NCI-H226 (cell line): ENCODE measurements around the gene GRB7.
"Not testable (repeated sequence)": the region's sequence is repeated elsewhere in the genome, so short reads cannot be mapped to it uniquely, and the experiment has no call there.

ENCODE experiments used
- DNase-seq: peaks from one replicate; pipeline ENCODE4 v3.0.0-alpha.2; 2015

GRB7 gene

GRCh38 chr17:39709998-39710964 is 27.5 kb upstream of the GRB7 start:
- DNase-seq, result no peak

GRCh38 chr17:39711071-39711470 is 26.7 kb upstream of the GRB7 start:
- DNase-seq, result not testable (repeated sequence)

DNA sequence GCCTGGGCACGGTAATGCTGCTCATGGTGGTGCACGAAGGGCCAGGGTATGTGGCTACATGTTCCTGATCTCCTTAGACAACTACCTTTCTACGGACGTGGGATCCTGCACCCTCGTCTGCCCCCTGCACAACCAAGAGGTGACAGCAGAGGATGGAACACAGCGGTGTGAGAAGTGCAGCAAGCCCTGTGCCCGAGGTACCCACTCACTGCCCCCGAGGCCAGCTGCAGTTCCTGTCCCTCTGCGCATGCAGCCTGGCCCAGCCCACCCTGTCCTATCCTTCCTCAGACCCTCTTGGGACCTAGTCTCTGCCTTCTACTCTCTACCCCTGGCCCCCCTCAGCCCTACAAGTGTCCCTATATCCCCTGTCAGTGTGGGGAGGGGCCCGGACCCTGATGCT is 25.9 kb upstream of the GRB7 start:
- no peak for DNase-seq

GRCh38 chr17:39714234-39714633 is 23.5 kb upstream of the GRB7 start:
- DNase-seq, result no peak

DNA sequence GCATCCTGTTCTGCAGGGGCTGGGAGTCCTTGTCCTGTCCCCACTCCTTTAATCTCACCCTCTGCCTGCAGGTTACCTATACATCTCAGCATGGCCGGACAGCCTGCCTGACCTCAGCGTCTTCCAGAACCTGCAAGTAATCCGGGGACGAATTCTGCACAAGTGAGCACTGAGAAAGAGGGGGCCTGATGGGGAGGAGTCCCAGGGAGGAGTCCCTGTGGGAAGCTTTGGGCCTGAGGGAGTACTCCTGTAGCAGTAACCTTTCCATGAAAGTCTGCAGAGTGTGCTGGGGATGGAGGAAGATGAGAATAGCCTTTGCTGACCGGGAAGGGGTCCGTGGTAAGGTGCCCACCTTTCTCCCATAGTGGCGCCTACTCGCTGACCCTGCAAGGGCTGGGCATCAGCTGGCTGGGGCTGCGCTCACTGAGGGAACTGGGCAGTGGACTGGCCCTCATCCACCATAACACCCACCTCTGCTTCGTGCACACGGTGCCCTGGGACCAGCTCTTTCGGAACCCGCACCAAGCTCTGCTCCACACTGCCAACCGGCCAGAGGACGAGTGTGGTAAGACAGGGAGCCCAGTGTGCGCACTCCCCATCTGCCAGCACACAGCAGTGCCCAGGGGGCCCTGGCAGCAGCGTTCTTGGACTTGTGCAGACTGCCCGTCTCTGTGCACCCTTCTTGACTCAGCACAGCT is 22.2 kb upstream of the GRB7 start:
- no peak for DNase-seq

DNA sequence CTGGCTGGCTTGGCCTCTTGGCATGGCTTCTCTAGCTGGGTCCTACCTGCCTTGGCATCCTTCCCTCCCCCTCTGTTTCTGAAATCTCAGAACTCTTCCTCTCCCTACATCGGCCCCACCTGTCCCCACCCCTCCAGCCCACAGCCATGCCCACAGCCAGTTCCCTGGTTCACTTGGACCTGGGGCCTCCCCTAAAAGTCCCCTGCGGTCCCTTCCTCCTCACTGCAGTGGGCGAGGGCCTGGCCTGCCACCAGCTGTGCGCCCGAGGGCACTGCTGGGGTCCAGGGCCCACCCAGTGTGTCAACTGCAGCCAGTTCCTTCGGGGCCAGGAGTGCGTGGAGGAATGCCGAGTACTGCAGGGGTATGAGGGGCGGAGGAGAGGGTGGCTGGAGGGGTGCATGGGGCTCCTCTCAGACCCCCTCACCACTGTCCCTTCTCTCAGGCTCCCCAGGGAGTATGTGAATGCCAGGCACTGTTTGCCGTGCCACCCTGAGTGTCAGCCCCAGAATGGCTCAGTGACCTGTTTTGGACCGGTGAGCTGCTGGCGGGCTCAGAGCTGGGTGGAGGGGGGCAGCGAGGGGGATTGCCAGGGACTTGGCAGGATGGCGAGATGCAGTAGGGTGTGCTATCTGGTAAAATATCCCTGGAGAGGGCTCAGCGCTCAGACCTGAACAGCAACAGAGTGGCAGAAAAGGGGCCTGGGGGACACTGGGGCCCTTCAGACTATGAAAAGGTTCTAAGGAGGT is 21.5 kb upstream of the GRB7 start:
- no peak for DNase-seq

GRCh38 chr17:39716879-39717536 is 20.7 kb upstream of the GRB7 start:
- peak; percentile 42 for DNase-seq

DNA sequence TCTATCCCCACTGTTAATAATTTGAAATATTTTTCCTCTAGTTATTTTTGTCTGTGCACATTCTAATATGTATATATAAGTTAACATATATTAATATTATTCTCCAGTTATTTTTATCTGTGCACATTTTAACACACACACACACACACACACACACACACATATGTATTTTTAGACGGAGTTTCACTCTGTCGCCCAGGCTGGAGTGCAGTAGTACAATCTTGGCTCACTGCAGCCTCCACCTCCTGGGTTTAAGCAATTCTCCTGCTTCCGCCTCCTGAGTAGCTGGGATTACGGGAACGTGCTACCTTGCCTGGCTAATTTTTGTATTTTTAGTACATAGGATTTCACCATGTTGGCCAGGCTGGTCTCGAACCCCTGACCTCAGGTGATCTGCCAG is 20.1 kb upstream of the GRB7 start:
- no peak for DNase-seq

DNA sequence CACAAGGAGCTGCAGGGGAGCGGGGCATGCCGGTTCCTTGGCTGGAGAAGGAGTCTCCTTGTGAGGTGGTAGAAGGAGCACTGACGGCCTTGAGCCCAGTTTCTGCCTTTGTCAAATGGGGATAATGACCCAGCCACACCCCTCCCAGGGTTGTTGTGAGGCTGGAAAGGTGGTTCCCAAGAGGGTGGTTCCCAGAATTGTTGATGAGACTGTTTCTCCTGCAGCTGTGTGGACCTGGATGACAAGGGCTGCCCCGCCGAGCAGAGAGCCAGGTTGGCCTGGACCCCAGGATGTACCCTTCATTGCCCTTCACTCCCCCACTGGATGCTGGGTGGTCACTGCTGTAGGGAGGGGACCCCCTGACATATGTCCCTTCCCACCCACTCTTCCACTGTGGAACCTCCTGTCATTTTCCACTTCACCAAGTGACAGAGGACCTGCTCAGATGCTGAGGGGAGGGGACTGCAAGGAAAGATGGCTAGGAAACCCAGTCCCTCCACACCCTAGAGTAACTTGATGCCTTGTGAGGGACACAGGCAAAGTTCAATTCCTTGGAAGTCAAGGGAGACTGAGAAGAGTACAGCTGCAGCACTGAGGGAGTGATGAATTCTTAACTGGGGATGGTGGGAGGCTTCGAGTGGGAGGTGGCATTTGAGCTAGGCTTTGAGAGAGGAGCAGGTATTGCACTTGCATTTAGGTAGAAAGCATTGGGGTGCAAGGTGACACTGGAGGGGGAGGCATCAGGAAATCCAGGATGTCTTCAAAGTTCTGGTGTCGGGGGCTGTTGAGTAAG is 18.0 kb upstream of the GRB7 start:
- DNase-seq, result no peak

- DNase-seq, result no peak
Measured at GRCh38 chr17:39722104-39722503, 15.6 kb upstream of the GRB7 start.

- no peak for DNase-seq
Measured at GRCh38 chr17:39722965-39723848, 14.5 kb upstream of the GRB7 start.

GRCh38 chr17:39724731-39725130 is 13.0 kb upstream of the GRB7 start:
- DNase-seq, result no peak

DNA sequence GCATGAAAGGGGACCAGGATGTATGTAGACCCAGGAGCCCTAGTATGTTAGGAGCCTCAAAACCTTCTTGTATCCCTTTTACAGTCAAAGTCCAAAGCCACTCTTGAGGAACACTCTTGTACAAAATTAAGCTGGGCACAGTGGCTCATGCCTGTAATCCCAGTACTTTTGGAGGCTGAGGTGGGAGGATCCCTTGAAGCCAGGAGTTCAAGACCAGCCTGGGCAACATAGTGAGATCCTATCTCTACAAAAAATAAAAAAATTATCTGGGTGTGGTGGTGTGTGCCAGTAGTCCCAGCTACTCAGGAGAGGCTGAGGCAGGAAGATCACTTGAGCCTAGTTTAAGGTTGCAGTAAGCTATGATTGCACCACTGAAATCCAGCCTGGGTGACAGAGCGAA is 11.8 kb upstream of the GRB7 start:
- not testable (repeated sequence) for DNase-seq

- no peak for DNase-seq
Measured at GRCh38 chr17:39726617-39727016, 11.1 kb upstream of the GRB7 start.

DNA sequence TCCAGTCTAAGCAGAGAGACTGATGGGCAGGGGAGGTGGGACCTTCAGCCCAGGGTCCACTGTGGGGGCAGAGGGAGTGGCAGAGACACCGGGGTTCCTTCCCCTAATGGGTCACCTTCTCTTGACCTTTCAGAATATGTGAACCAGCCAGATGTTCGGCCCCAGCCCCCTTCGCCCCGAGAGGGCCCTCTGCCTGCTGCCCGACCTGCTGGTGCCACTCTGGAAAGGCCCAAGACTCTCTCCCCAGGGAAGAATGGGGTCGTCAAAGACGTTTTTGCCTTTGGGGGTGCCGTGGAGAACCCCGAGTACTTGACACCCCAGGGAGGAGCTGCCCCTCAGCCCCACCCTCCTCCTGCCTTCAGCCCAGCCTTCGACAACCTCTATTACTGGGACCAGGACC is 10.2 kb upstream of the GRB7 start:
- DNase-seq, result no peak

DNA sequence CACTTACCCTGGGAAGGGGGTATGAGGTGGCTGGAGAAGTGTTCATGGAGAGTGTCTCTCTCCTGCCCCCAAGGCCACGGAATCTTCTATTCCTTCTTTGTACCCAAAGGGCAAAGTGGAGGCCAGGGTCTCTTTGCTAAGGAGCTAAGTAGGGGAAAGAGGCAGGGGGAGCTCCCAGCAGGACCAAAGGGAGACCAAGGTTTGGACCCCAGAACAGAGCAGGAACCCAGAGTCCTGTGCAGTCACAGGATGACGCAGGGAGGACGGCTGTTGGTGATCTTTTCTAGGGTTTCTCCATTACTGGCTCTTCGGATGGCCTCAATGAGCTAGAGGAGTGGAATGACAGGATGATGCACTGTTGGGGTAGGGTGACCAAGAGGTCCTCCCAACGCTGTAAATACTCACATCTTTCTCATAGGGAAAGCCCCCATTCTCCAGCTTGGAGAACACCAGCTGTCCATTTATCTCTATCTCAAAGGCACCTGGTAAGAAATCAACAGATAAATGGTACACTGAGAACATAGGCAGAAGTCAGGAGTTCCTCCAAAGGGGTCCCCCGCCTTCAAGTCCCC is 8.4 kb upstream of the GRB7 start:
- no peak for DNase-seq

DNA sequence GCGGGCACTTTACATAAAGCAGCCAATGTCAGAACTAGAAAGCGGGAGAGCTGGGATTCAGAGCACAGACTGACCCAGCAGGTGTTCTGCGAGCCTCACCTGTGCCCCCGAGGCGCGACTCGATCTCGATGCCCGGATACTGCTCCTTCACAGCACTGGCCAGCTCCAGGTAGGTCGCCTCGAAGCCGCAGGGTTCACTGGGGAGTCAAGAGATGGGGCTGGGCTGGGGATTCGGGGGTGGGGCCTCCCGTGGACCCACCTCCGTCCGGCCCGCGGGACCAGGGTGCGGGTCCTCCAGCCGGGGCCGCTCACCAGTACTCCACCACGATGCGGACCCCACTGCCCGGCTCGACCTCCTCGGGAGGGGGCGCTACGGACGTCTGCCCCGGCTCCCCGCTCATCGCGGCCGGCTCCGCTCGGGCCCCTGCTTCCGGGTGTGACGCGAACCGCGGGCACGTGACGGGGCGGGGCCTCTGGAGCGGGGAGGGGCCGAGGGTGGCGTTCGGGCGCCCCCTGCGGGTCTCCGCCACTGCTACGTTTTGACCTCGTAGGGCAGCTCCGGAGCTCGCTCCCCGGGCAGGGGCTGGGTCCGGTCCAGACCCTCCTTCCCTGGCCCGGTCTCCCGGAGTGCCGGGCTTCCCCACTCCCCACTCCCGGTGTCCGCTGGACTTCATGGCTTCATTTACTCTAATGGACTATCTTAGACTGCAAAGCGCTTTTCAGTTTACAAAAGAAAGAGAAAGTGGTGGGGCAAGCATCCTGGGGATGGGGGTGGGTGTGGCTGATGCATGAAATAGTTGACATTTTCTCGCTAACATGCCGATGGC is 7.4 kb upstream of the GRB7 start, which contains the start of gene MIEN1:
Gene MIEN1, minus strand, starts transcription at position 438 of the 827 bp plus-strand sequence. Its CDS starts 37 bp downstream, at position 401.
- peak; percentile 68 for DNase-seq

DNA sequence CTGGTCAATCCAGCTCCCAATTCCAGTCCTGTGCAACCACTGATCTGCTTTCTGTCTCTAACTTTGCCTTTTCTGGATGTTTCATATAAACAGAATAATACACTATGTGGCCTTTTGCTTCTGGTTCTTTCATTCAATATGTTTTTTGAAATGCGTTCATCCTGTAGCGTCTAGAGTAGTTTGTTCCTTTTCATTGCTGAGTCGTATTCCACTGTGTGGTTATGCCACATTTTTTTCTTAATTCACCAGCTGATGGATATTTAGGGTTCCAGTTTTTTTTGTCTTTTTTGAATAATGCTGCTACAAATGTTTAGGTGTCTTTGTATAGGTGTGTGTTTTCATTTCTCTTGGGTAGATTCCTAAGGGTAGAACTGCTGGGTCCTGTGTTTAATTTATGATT is 5.2 kb upstream of the GRB7 start:
- no peak for DNase-seq

- DNase-seq, result no peak
Measured at GRCh38 chr17:39735882-39736281, 1.9 kb upstream of the GRB7 start.
